Measurements from ENCODE around the gene MTHFR.

Gene MTHFR

DNA sequence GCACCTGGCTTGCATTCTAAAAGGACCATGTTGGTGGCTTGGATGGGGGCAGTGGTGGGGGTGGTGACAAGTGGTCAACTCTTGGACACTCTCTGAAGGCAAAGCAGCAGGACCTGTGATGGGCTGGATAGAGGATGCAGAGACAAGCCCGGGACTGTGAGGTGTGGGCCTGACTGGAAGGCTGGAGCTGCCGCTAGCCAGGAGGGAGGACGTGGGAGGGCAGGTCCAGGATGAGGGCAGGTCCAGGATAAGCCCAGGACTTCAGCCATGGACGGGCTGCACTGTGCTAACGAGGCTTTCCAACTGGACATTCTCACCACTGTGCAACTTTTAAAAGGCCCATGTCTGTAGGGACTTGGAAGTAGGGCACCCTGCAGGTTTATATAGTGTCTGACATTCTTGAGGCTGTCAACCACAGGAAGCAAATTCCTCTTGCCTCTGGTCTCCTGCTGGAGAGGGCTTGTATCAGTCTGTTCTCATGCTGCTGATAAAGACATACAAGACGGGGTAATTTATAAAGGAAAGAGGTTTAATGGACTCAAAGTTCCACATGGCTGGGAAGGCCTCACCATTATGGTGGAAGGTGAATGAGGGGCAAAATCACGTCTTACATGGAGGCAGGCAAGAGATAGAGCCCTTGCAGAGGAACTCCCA is 52.1 kb downstream of the MTHFR start:
- no peak for DNase-seq (ENCODE audit: low read depth)

DNA sequence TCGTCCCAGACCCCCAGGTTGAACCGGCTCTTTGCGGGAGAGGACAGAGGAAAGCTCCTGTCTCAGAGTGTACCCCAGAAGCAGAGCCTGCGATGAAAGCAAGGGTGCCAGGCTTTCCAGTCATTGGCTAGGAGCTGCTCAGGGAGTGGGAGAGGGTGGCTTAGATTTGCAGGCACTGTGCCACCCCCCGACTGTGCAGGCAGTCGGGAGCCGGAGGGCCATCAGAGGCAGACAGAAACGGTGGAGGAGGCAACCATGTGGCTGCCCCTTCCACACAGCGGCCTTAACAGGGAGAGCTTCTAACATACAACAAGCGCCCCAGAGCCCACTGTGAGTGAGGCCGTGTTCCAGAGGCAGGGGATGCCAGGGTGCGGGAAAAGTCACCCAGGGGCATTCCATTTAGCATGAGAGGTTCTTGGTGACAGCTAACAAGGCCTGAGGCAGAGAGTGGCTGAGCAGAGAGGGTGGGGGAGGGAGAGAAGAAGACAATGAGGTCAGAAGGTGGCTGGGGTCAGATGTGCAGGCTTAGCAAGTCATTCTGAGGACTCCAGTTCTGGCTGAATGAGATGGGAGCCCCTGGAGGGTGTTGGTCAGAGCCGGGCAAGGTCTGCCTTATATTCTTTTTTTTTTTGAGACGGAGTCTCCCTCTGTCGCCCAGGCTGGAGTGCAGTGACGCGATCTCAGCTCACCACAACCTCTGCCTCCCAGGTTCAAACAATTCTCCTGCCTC is 53.2 kb downstream of the MTHFR start:
- DNase-seq (ENCODE audit: low read depth) = no peak

DNA sequence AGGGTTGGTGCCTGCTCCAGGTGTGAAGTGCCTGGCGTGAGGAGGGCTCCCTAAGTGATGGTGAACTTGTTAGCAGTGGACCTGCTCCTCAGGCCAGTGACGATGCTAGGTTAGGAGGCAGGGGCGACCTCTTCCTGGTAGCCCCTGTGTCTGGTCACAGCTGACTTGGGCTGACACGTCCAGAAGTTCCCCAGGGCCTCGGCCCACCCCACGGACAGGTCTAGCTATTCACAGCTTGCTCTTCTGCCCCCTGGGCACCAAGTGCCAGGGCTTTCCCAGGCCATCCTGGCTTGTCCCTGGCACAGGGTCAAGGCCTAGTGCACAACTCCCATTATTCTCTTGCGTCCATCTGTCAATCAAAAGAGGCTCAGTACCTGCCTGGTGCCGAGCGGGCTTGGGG is 54.7 kb downstream of the MTHFR start:
- no peak for DNase-seq (ENCODE audit: low read depth)

- no peak for DNase-seq (ENCODE audit: low read depth)
Observed at GRCh38 chr1:11749996-11750395, 55.8 kb downstream of the MTHFR start.

- no peak for DNase-seq (ENCODE audit: low read depth)
Observed at GRCh38 chr1:11749203-11749689, 56.5 kb downstream of the MTHFR start.

GRCh38 chr1:11748294-11749202 is 57.2 kb downstream of the MTHFR start:
- DNase-seq (ENCODE audit: low read depth) = no peak

GRCh38 chr1:11746795-11747487 is 58.8 kb downstream of the MTHFR start:
- DNase-seq (ENCODE audit: low read depth) = no peak

DNA sequence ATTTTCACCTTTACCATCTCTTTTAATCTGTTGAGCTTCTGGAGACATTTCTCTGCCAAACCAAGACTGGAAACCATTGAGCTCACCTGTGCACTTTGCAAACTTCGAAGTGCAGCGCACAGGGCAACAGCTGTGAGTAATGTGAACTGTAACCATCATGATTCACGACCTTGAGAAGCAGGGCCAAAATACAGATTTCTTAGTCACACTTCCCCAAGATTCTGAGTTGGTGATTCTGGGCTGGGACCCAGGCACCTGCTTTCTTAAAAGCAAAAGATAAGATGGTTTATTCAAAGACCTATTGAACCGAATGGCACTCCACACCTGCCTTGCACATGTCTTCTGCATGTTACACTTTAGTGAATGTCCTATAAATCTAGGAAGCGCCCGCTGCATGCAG is 59.7 kb downstream of the MTHFR start:
- DNase-seq (ENCODE audit: low read depth) = no peak

- no peak for DNase-seq (ENCODE audit: low read depth)
Observed at GRCh38 chr1:11744287-11744686, 61.5 kb downstream of the MTHFR start.

DNA sequence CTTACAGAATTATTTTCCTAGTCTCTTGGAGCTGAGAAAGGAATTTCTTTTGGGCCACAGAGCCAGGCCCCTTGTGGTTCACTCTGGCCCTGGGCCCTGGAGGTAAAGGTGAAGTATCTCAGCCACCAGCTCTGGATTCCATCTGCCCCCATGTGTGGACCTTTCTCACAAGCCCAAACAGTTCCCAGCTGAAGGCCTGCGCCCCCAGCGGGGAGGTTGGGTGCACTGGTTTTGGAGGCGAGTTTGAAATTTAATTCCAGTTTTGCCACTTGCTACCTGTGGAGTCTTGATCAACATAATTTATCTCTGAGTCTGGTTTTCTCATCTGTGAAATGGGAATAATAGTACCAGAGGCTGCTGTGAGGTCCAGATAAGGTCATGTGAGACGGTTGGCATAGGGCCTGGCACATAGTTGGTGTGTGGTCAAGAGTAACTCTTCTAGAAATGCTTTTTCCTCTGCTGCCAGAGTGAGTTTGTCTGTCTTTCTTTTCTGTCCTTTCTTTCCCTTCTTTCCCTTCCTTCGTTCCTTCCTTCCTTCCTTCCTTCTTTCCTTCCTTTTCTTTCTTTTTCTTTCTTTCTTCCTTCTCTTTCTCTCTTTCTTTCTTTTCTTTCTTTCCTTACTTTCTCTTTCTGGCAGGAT is 63.7 kb downstream of the MTHFR start:
- DNase-seq (ENCODE audit: low read depth) = no peak

DNA sequence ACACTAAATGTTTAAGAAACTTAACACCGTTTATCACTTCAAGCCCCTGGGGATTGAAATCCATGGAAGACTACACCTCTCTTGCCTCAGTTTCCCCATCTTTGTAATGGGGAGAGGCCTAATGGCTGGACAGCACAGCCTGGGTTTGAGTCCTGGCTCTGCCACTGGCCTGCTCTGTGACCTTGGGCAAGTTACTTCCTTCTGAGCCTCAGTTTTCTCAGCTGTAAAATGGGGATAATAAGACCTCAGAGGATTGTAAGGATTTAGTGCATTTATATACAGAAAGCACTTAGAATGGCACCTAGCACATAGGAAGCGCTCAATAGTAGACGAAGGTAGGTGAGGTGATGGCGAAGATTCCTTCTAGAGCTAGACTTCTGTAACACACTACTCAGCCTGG is 64.3 kb downstream of the MTHFR start:
- DNase-seq (ENCODE audit: low read depth) = no peak

- DNase-seq (ENCODE audit: low read depth) = no peak
Observed at GRCh38 chr1:11740258-11741192, 65.2 kb downstream of the MTHFR start.

DNA sequence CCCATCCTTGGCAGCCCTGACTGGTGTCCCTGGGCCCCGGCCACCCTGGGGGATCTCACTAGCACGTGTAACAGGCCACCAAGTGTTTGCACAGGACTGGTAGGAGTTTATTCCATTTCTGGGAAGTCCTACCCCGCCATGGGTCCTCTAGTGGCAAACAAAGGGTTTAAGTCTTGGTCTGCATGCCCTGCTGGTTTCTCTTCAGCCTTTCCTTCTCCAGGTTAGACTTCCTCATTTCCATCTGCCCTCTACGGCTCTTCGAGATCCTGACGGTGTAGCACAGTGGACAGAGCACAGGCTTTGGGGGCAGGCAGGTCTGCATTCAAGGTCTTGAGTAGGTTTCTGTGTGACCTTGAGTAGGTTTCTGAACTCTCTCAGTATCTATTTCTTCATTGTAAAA is 67.0 kb downstream of the MTHFR start:
- no peak for DNase-seq (ENCODE audit: low read depth)

- DNase-seq (ENCODE audit: low read depth) = no peak
Observed at GRCh38 chr1:11738096-11738495, 67.7 kb downstream of the MTHFR start.

GRCh38 chr1:11736746-11737639 is 68.8 kb downstream of the MTHFR start:
- no peak for DNase-seq (ENCODE audit: low read depth)

DNA sequence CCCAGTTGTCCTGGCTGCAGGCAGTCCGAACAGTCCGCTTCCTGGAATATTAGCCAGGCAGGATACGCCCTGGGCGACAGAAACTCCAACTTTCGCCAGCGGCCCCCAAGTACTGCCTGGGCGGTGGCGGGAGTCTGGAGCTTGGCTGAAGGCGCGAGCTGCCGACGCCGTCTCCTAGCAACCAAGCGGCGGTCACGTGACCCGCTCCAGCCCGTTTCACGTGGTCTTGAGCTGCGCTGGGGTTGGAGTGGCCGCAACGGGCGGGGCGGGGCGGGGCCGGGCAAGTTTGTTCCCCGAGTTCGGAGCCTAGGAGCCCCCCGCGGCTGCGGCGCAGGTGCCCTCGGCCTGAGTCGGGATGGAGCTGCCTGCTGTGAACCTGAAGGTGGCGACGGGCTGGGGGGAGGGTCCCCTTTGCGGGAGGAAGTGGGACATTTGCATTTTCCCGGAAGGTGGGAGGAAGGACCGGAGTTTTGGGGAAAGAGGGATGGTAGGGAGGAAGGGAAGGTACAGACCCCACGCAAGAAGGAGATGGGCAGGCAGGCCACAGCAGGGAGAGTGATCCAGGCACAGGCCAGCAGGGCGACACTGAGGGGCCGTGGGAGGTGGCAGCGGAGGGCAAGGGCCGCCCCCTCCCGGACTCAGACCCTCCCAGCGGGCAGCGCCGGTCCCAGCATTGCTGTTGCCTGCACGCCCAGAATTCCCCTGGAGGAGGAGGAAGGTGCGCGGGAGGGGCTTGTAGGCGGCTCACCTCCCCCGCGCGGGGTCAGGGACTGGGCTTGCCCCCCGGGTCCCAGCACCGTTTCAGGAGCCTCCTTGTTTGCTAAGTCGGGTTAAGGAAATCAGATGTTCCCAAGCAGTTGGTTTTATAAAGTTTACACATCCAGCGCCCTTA is 69.7 kb downstream of the MTHFR start, which contains the start of gene AGTRAP:
Gene AGTRAP (plus strand): TSS at position 283 of the 892 bp plus-strand sequence. CDS start 73 bp downstream, at position 356.
- DNase-seq (ENCODE audit: low read depth) = peak; percentile 74

All from activated T-helper 1 cell treated with Interleukin-2 at 50 U/mL for 16 hours (primary cell).